Endodermal cell (in vitro differentiated cells): ENCODE results near the gene CLDN14. TPM values are rescaled to one million over a fixed set of nuclear protein-coding genes. Genes with fewer than 3 reads are reported as not detected.

Experiments
- DNase-seq: peaks from one replicate; pipeline ENCODE4 v3.0.0-alpha.2; 2017
- H3K27ac ChIP-seq: 2 replicates; pipeline ENCODE4 v1.5.1; 2013; ENCODE audit warnings: mild to moderate bottlenecking, low read depth, low read length, moderate library complexity
- H3K27me3 ChIP-seq: 2 replicates; pipeline ENCODE4 v1.6.1; 2013; ENCODE audit warnings: mild to moderate bottlenecking, low read length, moderate library complexity; ENCODE audit not compliant: insufficient read depth, control insufficient read depth, poor library complexity, severe bottlenecking
- H3K36me3 ChIP-seq: 2 replicates; pipeline ENCODE4 v1.7.0; 2013; ENCODE audit warnings: mild to moderate bottlenecking, low read length, moderate library complexity; ENCODE audit not compliant: control insufficient read depth, insufficient read depth
- H3K4me1 ChIP-seq: one replicate; pipeline ENCODE4 v1.7.0; 2013; ENCODE audit warnings: low read length; ENCODE audit not compliant: control insufficient read depth, insufficient read depth
- H3K4me3 ChIP-seq: 2 replicates; pipeline ENCODE4 v1.5.1; 2013; ENCODE audit warnings: mild to moderate bottlenecking, low read length, moderate library complexity
- H3K9ac ChIP-seq: 2 replicates; pipeline ENCODE4 v1.6.1; 2013; ENCODE audit warnings: mild to moderate bottlenecking, low read length, moderate library complexity; ENCODE audit not compliant: poor library complexity, severe bottlenecking; ENCODE audit errors: extremely low read depth
- H3K9me3 ChIP-seq: 2 replicates; pipeline ENCODE4 v1.6.1; 2013; ENCODE audit warnings: mild to moderate bottlenecking, low read length, moderate library complexity; ENCODE audit not compliant: control insufficient read depth
- H3K27ac Mint-ChIP-seq: 2 replicates; pipeline ENCODE4 v1.8.0; 2020; ENCODE audit warnings: mixed read lengths
- H3K27me3 Mint-ChIP-seq: 2 replicates; pipeline ENCODE4 v1.8.0; 2021; ENCODE audit warnings: mild to moderate bottlenecking, mixed read lengths; ENCODE audit not compliant: insufficient read depth
- H3K36me3 Mint-ChIP-seq: 2 replicates; pipeline ENCODE4 v1.8.0; 2020; ENCODE audit warnings: low read depth, mixed read lengths
- H3K4me1 Mint-ChIP-seq: 2 replicates; pipeline ENCODE4 v1.8.0; 2020; ENCODE audit warnings: mixed read lengths
- H3K4me3 Mint-ChIP-seq: 2 replicates; pipeline ENCODE4 v1.8.0; 2020; ENCODE audit warnings: mild to moderate bottlenecking, moderate library complexity, mixed read lengths
- H3K9me3 Mint-ChIP-seq: 2 replicates; pipeline ENCODE4 v1.8.0; 2020; ENCODE audit warnings: mild to moderate bottlenecking, mixed read lengths
- WGBS, 2 experiments: methylation state at CpG; one replicate each; pipeline versions ENCODE4 v1.1.5 to v1.1.7; 2013; ENCODE audit warnings: missing lambda C conversion rate in 2 of 2, mixed read lengths in 1 of 2; ENCODE audit not compliant: insufficient coverage in 1 of 2, insufficient read length in 1 of 2; 5-methylcytosine and 5-hydroxymethylcytosine counted together
- total RNA-seq, 2 donors: library from RNA; stranded (reverse); fragmentation: NEBNext Ultra II Directional in 1 of 2; extraction: Animal tissue kit (Norgen Biotek cat#: 25700) in 1 of 2; gene quantifications; 2 replicates in 1 of 2; 3 replicates in 1 of 2; pipeline ENCODE4 v1.2.1, GENCODE V29; 2021
- TF ChIP-seq, protein P1 (sequence below): fragments of 200-600 bp; sonication (generic); conservative IDR thresholded peaks from 2 replicates; pipeline ENCODE4 v1.5.0; 2021; ENCODE audit warnings: antibody characterized with exemption, mild to moderate bottlenecking

The CLDN14 gene
- total RNA-seq, 2 donors from 2014 or later = not detected

- TF ChIP-seq, protein P1, sequence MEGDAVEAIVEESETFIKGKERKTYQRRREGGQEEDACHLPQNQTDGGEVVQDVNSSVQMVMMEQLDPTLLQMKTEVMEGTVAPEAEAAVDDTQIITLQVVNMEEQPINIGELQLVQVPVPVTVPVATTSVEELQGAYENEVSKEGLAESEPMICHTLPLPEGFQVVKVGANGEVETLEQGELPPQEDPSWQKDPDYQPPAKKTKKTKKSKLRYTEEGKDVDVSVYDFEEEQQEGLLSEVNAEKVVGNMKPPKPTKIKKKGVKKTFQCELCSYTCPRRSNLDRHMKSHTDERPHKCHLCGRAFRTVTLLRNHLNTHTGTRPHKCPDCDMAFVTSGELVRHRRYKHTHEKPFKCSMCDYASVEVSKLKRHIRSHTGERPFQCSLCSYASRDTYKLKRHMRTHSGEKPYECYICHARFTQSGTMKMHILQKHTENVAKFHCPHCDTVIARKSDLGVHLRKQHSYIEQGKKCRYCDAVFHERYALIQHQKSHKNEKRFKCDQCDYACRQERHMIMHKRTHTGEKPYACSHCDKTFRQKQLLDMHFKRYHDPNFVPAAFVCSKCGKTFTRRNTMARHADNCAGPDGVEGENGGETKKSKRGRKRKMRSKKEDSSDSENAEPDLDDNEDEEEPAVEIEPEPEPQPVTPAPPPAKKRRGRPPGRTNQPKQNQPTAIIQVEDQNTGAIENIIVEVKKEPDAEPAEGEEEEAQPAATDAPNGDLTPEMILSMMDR = no peak
These were observed 5.6 kb upstream of the CLDN14 start for GRCh38 chr21:36485476-36485875.

DNA sequence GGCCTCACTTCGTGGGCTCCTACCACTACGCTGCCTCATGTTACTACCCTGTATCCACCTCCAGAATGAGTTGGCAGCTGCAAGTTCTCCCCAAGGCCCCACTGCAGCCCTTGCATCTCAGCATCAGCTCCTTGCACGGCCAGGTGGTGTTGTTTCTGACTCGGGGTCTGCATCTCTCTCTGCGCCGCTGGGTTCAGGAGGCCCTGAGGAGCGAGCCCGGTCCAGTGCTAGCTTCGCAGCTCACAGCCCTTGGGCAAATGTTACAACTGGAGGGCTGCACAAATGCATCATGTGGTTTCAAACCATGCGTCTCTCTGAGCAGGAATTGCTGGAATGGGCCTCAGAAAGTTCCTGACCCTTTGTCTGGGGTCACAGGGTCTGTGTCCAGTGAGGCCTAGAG, 3.2 kb upstream of the CLDN14 start:
- Histone ChIP-seq H3K9me3 (no peaks in the 10 kb centered on the region), H3K27me3 (no peaks in the 10 kb centered on the region), H3K4me1 (peaks cover 10% of the 10 kb centered on the region), H3K36me3 (no peaks in the 10 kb centered on the region), H3K27ac (no peak overlapping the region), H3K4me3 (no peak overlapping the region), H3K9ac (no peak overlapping the region)
- Mint-ChIP-seq H3K27me3 (no peaks in the 10 kb centered on the region), H3K4me3 (no peak overlapping the region), H3K36me3 (no peaks in the 10 kb centered on the region), H3K27ac (no peak overlapping the region), H3K9me3 (no peaks in the 10 kb centered on the region), H3K4me1 (peaks cover 21% of the 10 kb centered on the region)
- TF ChIP-seq, protein P1 = no peak
- 85 to 91% methylated on average over 10 of the region's 10 CpGs for WGBS, 2 experiments
- no peak for DNase-seq

More at GRCh38 chr21:36485476-36485875, 5.6 kb upstream of the CLDN14 start:
- 92 to 93% methylated on average over 6 to 7 of the region's 7 CpGs for WGBS, 2 experiments
- H3K4me1 ChIP-seq = peaks cover 10% of the 10 kb centered on the region
- no peaks in the 10 kb centered on the region for H3K36me3 ChIP-seq
- DNase-seq = no peak
- H3K27ac ChIP-seq = no peak overlapping the region
- H3K4me3 ChIP-seq = no peak overlapping the region
- H3K9me3 Mint-ChIP-seq = no peaks in the 10 kb centered on the region
- H3K36me3 Mint-ChIP-seq = no peaks in the 10 kb centered on the region
- H3K27me3 ChIP-seq = no peaks in the 10 kb centered on the region
- no peak overlapping the region for H3K27ac Mint-ChIP-seq
- H3K4me3 Mint-ChIP-seq = no peak overlapping the region
- no peaks in the 10 kb centered on the region for H3K9me3 ChIP-seq
- no peaks in the 10 kb centered on the region for H3K27me3 Mint-ChIP-seq
- no peak overlapping the region for H3K9ac ChIP-seq
- H3K4me1 Mint-ChIP-seq = peaks cover 8% of the 10 kb centered on the region

DNA sequence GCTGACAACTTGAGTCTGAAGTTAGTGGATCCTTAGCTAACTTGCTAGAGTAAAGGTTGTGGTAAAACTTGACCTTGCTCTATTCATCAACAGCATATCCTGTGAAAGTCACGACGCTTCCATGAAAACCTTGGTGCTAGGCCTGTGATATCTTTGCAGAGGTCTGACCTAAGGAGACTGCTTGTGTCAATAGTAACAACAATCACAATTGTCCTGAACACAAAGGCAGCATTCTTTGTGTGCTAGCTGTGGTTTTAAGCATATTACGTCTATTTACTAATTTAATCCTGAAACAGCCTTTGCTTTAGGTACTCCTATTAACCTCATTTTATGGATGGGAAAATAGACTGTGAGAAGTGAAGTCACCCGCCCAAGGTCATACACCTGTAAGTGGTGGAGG, 2.8 kb upstream of the CLDN14 start:
- H3K4me3 ChIP-seq = no peak overlapping the region
- H3K36me3 ChIP-seq = no peaks in the 10 kb centered on the region
- H3K4me1 ChIP-seq = peaks cover 12% of the 10 kb centered on the region
- no peak overlapping the region for H3K27ac ChIP-seq
- no peak overlapping the region for H3K4me3 Mint-ChIP-seq
- 84% methylated on average over 4 of the region's 4 CpGs; no CpG with 5 or more reads in 1 of the 2 experiments for WGBS, 2 experiments
- H3K4me1 Mint-ChIP-seq = peaks cover 25% of the 10 kb centered on the region
- H3K9me3 ChIP-seq = no peaks in the 10 kb centered on the region
- H3K36me3 Mint-ChIP-seq = no peaks in the 10 kb centered on the region
- no peak for DNase-seq
- TF ChIP-seq, protein P1 = no peak
- H3K27me3 Mint-ChIP-seq = no peaks in the 10 kb centered on the region
- H3K9me3 Mint-ChIP-seq = no peaks in the 10 kb centered on the region
- H3K27me3 ChIP-seq = no peaks in the 10 kb centered on the region
- no peak overlapping the region for H3K9ac ChIP-seq
- no peak overlapping the region for H3K27ac Mint-ChIP-seq
